HG03442 (cell line): ENCODE measurements around the gene METTL16.
"Not testable (repeated sequence)": the region's sequence is repeated elsewhere in the genome, so short reads cannot be mapped to it uniquely, and the experiment has no call there.

Source experiments
- ATAC-seq: cut with Tn5 transposase; IDR thresholded peaks from one replicate; pipeline ENCODE4 v1.9.1; 2021; ENCODE audit warnings: mild to moderate bottlenecking, moderate library complexity; ENCODE audit not compliant: unreplicated experiment

METTL16 gene

GRCh38 chr17:2511462-2512369 lies at the start of gene METTL16:
METTL16 (minus strand) TSS chr17:2511888; CDS start chr17:2502331, 9,557 bp downstream.
- peak; percentile 96 for ATAC-seq

GRCh38 chr17:2560658-2561057 lies 49.0 kb upstream of the METTL16 start:
- no peak for ATAC-seq

- ATAC-seq, result no peak
These were observed 40.2 kb upstream of the METTL16 start for GRCh38 chr17:2551928-2552327.

- ATAC-seq, result no peak
These were observed 39.8 kb upstream of the METTL16 start for GRCh38 chr17:2551493-2551892.

- no peak for ATAC-seq
These were observed 37.9 kb upstream of the METTL16 start for GRCh38 chr17:2549392-2550211.

GRCh38 chr17:2548026-2548425 lies 36.3 kb upstream of the METTL16 start:
- ATAC-seq, result not testable (repeated sequence)

- no peak for ATAC-seq
These were observed 35.5 kb upstream of the METTL16 start for GRCh38 chr17:2547176-2547575.

GRCh38 chr17:2545393-2545792 lies 33.7 kb upstream of the METTL16 start:
- no peak for ATAC-seq

GRCh38 chr17:2542456-2542855 lies 30.8 kb upstream of the METTL16 start:
- no peak for ATAC-seq

- ATAC-seq, result no peak
These were observed 30.4 kb upstream of the METTL16 start for GRCh38 chr17:2542056-2542455.

- ATAC-seq, result not testable (repeated sequence)
These were observed 25.9 kb upstream of the METTL16 start for GRCh38 chr17:2537579-2537978.

GRCh38 chr17:2532146-2532720 lies 20.5 kb upstream of the METTL16 start:
- no peak for ATAC-seq

GRCh38 chr17:2531243-2531954 lies 19.7 kb upstream of the METTL16 start:
- ATAC-seq, result not testable (repeated sequence)

- not testable (repeated sequence) for ATAC-seq
These were observed 10.2 kb upstream of the METTL16 start for GRCh38 chr17:2521775-2522410.

GRCh38 chr17:2521257-2521656 lies 9.6 kb upstream of the METTL16 start:
- no peak for ATAC-seq

- no peak for ATAC-seq
These were observed 5.9 kb upstream of the METTL16 start for GRCh38 chr17:2517539-2517938.

- ATAC-seq, result no peak
These were observed 588 bp downstream of the METTL16 start for GRCh38 chr17:2511138-2511461.

- no peak for ATAC-seq
These were observed 1.1 kb downstream of the METTL16 start for GRCh38 chr17:2510559-2510958.

GRCh38 chr17:2508035-2508434 lies 3.7 kb downstream of the METTL16 start:
- no peak for ATAC-seq

- not testable (repeated sequence) for ATAC-seq
These were observed 4.7 kb downstream of the METTL16 start for GRCh38 chr17:2507015-2507414.
